Measurements from ENCODE around the gene ELP1. TPM values are rescaled to one million over a fixed set of nuclear protein-coding genes. Genes with fewer than 3 reads are reported as not detected.

Gene ELP1
- total and polyA plus RNA-seq, 2 donors (not counting 3 experiments of a cell fraction or from before 2014, with no cell fraction given) = 12.6 to 21.8 TPM

- Histone ChIP-seq H3K4me2 (ENCODE audit: insufficient read depth, low read length) (no peak overlapping the region), H3K4me1 (ENCODE audit: control insufficient read depth, extremely low read depth, insufficient read depth, low read length) (peaks cover 14% of the 10 kb centered on the region), H3K27me3 (ENCODE audit: control insufficient read depth in 2 of 2, insufficient read depth in 2 of 2, low read length in 2 of 2) (no peaks in the 10 kb centered on the region), H3K9me1 (replicated peaks; ENCODE audit: control insufficient read depth, extremely low read depth, insufficient read depth, low read length) (no peaks in the 10 kb centered on the region), H3K4me3 (replicated peaks in 1 of 3; ENCODE audit: insufficient read depth in 1 of 3, low read depth in 1 of 3, low read length in 3 of 3) (no peak overlapping the region), H3K36me3 (ENCODE audit: control insufficient read depth in 2 of 2, extremely low read depth in 1 of 2, insufficient read depth in 2 of 2, low read length in 2 of 2) (no peaks in the 10 kb centered on the region), H3K9me3 (replicated peaks; ENCODE audit: control insufficient read depth, insufficient read depth, low read length) (no peaks in the 10 kb centered on the region), H3K9ac (replicated peaks; ENCODE audit: extremely low read depth, insufficient read depth, low read length) (no peak overlapping the region), H2AFZ (ENCODE audit: low read depth, low read length) (no peak overlapping the region), H3K27ac (ENCODE audit: insufficient read depth, low read depth, low read length) (no peak overlapping the region), H3K79me2 (ENCODE audit: control insufficient read depth, insufficient read depth, low read length) (no peaks in the 10 kb centered on the region), H4K20me1 (replicated peaks; ENCODE audit: control insufficient read depth, extremely low read depth, insufficient read depth, low read length) (no peaks in the 10 kb centered on the region)
- no TSS peak for BruUV-seq (replicated peaks)
- ChIA-PET CTCF (interaction anchor here (1.5 kb wide), 1 partner anchor 110 kb away, joined by 3 read pairs; no protein-coding TSS in a partner anchor), POLR2A (no interaction called here)
- no peak for FAIRE-seq
- DNase-seq (ENCODE audit: low read depth, low spot score) = no peak
- intact Hi-C loops (cut with micrococcal nuclease) (no loop called here), dilution Hi-C loops (cut with MboI; ENCODE audit: extremely low pct_ligation_motif_present, low sequenced_read_pairs) (no loop called here)
- TF ChIP-seq EZH2 (IDR thresholded peaks at IDR 0.05; ENCODE audit: borderline replicate concordance, low read depth, low read length, severe bottlenecking) (no peak), FOS (IDR thresholded peaks at IDR 0.05; ENCODE audit: borderline replicate concordance, insufficient read depth, low read length) (no peak), JUN (IDR thresholded peaks at IDR 0.05; ENCODE audit: borderline replicate concordance, insufficient read depth, insufficient read length, low read depth) (no peak), POLR2A (IDR thresholded peaks at IDR 0.05; ENCODE audit: low read depth, low read length) (no peak), POLR2AphosphoS5 (IDR thresholded peaks at IDR 0.05; ENCODE audit: insufficient read depth, low read depth, low read length) (no peak), MYC (IDR thresholded peaks at IDR 0.05; ENCODE audit: low read depth, low read length) (no peak), GATA2 (IDR thresholded peaks at IDR 0.05; ENCODE audit: insufficient read depth, insufficient read length, low read depth, low read length) (no peak), MAX (IDR thresholded peaks at IDR 0.05; ENCODE audit: insufficient read depth, insufficient read length) (no peak)
- TF ChIP-seq, protein P1, sequence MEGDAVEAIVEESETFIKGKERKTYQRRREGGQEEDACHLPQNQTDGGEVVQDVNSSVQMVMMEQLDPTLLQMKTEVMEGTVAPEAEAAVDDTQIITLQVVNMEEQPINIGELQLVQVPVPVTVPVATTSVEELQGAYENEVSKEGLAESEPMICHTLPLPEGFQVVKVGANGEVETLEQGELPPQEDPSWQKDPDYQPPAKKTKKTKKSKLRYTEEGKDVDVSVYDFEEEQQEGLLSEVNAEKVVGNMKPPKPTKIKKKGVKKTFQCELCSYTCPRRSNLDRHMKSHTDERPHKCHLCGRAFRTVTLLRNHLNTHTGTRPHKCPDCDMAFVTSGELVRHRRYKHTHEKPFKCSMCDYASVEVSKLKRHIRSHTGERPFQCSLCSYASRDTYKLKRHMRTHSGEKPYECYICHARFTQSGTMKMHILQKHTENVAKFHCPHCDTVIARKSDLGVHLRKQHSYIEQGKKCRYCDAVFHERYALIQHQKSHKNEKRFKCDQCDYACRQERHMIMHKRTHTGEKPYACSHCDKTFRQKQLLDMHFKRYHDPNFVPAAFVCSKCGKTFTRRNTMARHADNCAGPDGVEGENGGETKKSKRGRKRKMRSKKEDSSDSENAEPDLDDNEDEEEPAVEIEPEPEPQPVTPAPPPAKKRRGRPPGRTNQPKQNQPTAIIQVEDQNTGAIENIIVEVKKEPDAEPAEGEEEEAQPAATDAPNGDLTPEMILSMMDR (IDR thresholded peaks at IDR 0.05; ENCODE audit: extremely low read depth in 1 of 2, insufficient read depth in 1 of 2, low read depth in 1 of 2, low read length in 2 of 2) = no peak
These were observed 89.5 kb downstream of the ELP1 start for GRCh38 chr9:108844391-108844790.

Measured in endothelial cell of umbilical vein (primary cell).